ENCODE data around the gene E2F1.
"Not testable (repeated sequence)": the region's sequence is repeated elsewhere in the genome, so short reads cannot be mapped to it uniquely, and the experiment has no call there.

Gene E2F1

GRCh38 chr20:33657704-33658095, 28.5 kb downstream of the E2F1 start:
- DNase-seq (ENCODE audit: low read depth) = no peak

GRCh38 chr20:33656783-33657703, 29.1 kb downstream of the E2F1 start:
- DNase-seq (ENCODE audit: low read depth) = no peak

GRCh38 chr20:33656010-33656782, 30.0 kb downstream of the E2F1 start:
- DNase-seq (ENCODE audit: low read depth) = no peak

- no peak for DNase-seq (ENCODE audit: low read depth)
These were observed 31.0 kb downstream of the E2F1 start for GRCh38 chr20:33655164-33655563.

- DNase-seq (ENCODE audit: low read depth) = no peak
These were observed 31.5 kb downstream of the E2F1 start for GRCh38 chr20:33654680-33655161.

- no peak for DNase-seq (ENCODE audit: low read depth)
These were observed 32.1 kb downstream of the E2F1 start for GRCh38 chr20:33653900-33654596.

GRCh38 chr20:33653218-33653899, 32.8 kb downstream of the E2F1 start:
- DNase-seq (ENCODE audit: low read depth) = no peak

- DNase-seq (ENCODE audit: low read depth) = no peak
These were observed 34.6 kb downstream of the E2F1 start for GRCh38 chr20:33651562-33652048.

- DNase-seq (ENCODE audit: low read depth) = no peak
These were observed 35.2 kb downstream of the E2F1 start for GRCh38 chr20:33650753-33651561.

GRCh38 chr20:33650111-33650752, 36.0 kb downstream of the E2F1 start:
- DNase-seq (ENCODE audit: low read depth) = no peak

GRCh38 chr20:33649201-33649681, 36.9 kb downstream of the E2F1 start:
- no peak for DNase-seq (ENCODE audit: low read depth)

- no peak for DNase-seq (ENCODE audit: low read depth)
These were observed 37.7 kb downstream of the E2F1 start for GRCh38 chr20:33648396-33649004.

GRCh38 chr20:33647603-33648395, 38.4 kb downstream of the E2F1 start:
- no peak for DNase-seq (ENCODE audit: low read depth)

GRCh38 chr20:33646959-33647602, 39.1 kb downstream of the E2F1 start:
- DNase-seq (ENCODE audit: low read depth) = not testable (repeated sequence)

GRCh38 chr20:33646191-33646590, 40.0 kb downstream of the E2F1 start:
- no peak for DNase-seq (ENCODE audit: low read depth)

- no peak for DNase-seq (ENCODE audit: low read depth)
These were observed 40.8 kb downstream of the E2F1 start for GRCh38 chr20:33645396-33645795.

GRCh38 chr20:33645072-33645358, 41.2 kb downstream of the E2F1 start:
- no peak for DNase-seq (ENCODE audit: low read depth)

GRCh38 chr20:33644313-33645071, 41.7 kb downstream of the E2F1 start:
- DNase-seq (ENCODE audit: low read depth) = no peak

Measured in activated T-cell treated with anti-CD3 and anti-CD28 coated beads for 48 hours (primary cell).